HG03342 (cell line): ENCODE measurements around the gene VSNL1.
"Not testable (repeated sequence)": the region's sequence is repeated elsewhere in the genome, so short reads cannot be mapped to it uniquely, and the experiment has no call there.

Source experiments
- ATAC-seq: cut with Tn5 transposase; IDR thresholded peaks from one replicate; pipeline ENCODE4 v1.9.1; 2021; ENCODE audit warnings: mild to moderate bottlenecking, moderate library complexity; ENCODE audit not compliant: unreplicated experiment

VSNL1 gene

GRCh38 chr2:17541531-17541950 is 1.0 kb downstream of the VSNL1 start:
- ATAC-seq, result no peak

GRCh38 chr2:17542471-17542870 is 2.0 kb downstream of the VSNL1 start:
- ATAC-seq, result no peak

- no peak for ATAC-seq
Measured at GRCh38 chr2:17543131-17543660, 2.7 kb downstream of the VSNL1 start.

- ATAC-seq, result no peak
Measured at GRCh38 chr2:17543848-17544247, 3.4 kb downstream of the VSNL1 start.

- no peak for ATAC-seq
Measured at GRCh38 chr2:17544256-17544655, 3.8 kb downstream of the VSNL1 start.

- ATAC-seq, result no peak
Measured at GRCh38 chr2:17545680-17546613, 5.5 kb downstream of the VSNL1 start.

GRCh38 chr2:17547237-17547636 is 6.7 kb downstream of the VSNL1 start:
- no peak for ATAC-seq

GRCh38 chr2:17547737-17548136 is 7.2 kb downstream of the VSNL1 start:
- no peak for ATAC-seq

- ATAC-seq, result no peak
Measured at GRCh38 chr2:17550907-17551306, 10.4 kb downstream of the VSNL1 start.

- no peak for ATAC-seq
Measured at GRCh38 chr2:17555150-17555549, 14.7 kb downstream of the VSNL1 start.

GRCh38 chr2:17557596-17557995 is 17.1 kb downstream of the VSNL1 start:
- no peak for ATAC-seq

GRCh38 chr2:17558053-17558452 is 17.6 kb downstream of the VSNL1 start:
- ATAC-seq, result no peak

GRCh38 chr2:17558878-17559277 is 18.4 kb downstream of the VSNL1 start:
- ATAC-seq, result no peak

GRCh38 chr2:17565726-17566125 is 25.2 kb downstream of the VSNL1 start:
- ATAC-seq, result not testable (repeated sequence)

GRCh38 chr2:17571681-17572080 is 31.2 kb downstream of the VSNL1 start:
- ATAC-seq, result no peak

GRCh38 chr2:17573085-17573803 is 32.7 kb downstream of the VSNL1 start:
- ATAC-seq, result no peak

GRCh38 chr2:17573804-17574175 is 33.3 kb downstream of the VSNL1 start:
- no peak for ATAC-seq

- no peak for ATAC-seq
Measured at GRCh38 chr2:17574406-17575073, 34.0 kb downstream of the VSNL1 start.

GRCh38 chr2:17576802-17577201 is 36.3 kb downstream of the VSNL1 start:
- no peak for ATAC-seq

GRCh38 chr2:17578466-17578928 is 38.0 kb downstream of the VSNL1 start:
- peak; percentile 84 for ATAC-seq
